SK-N-MC (cell line): ENCODE measurements around the gene BFSP2.

ENCODE experiments used
- EZH2 ChIP-seq: fragments of 200-600 bp; sonication (generic); IDR thresholded peaks from one replicate; pipeline ENCODE4 v1.6.1; 2017; ENCODE audit warnings: antibody characterized with exemption
- FOXP2 ChIP-seq: optimal IDR thresholded peaks from 2 replicates; pipeline ENCODE3; 2011; ENCODE audit warnings: mild to moderate bottlenecking, moderate library complexity; ENCODE audit not compliant: insufficient read depth; ENCODE audit errors: extremely low read length, control extremely low read depth
- POLR2AphosphoS5 ChIP-seq: IDR thresholded peaks from 2 replicates; pipeline ENCODE4 v1.6.1; 2012; ENCODE audit warnings: mild to moderate bottlenecking, low read depth, low read length, borderline replicate concordance

DNA sequence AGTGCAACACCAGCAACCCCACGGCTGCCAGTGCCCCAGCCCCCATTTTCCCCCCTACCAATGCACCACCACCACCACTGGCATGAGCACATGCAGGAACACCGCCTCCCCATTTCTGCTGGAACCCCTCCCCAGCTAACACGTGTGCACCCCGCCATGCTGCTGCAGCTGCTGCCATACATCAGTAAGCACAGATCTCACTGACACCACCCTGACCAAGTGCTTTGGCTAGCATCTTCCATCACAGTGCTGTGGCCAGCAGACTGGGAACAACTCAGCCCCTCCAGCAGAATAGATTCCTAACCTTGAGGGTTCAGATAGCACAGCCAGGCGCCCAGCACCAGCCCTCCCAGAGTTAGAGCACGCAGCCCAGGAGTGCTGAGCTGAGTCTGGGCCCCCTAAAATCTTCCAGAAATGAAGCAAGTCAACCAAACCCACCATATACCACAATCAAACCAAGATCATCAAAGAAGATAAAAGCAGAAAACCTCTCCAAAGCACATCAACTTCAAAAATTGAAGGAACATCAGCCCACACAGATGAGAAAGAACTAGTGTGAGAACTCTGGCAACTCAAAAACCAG is 92.4 kb downstream of the BFSP2 start:
- TF ChIP-seq POLR2AphosphoS5, result no peak
- TF ChIP-seq FOXP2, result no peak
- no peak for TF ChIP-seq EZH2
